Activated CD8-positive, alpha-beta memory T cell treated with anti-CD3 and anti-CD28 coated beads, Interleukin-2, amount 50 U/mL, for 4 hours (primary cell): ENCODE data around the gene ITGA7.

Experiments
- DNase-seq: peaks from one replicate; pipeline ENCODE4 v3.0.0-alpha.2; 2020

ITGA7 gene

DNA sequence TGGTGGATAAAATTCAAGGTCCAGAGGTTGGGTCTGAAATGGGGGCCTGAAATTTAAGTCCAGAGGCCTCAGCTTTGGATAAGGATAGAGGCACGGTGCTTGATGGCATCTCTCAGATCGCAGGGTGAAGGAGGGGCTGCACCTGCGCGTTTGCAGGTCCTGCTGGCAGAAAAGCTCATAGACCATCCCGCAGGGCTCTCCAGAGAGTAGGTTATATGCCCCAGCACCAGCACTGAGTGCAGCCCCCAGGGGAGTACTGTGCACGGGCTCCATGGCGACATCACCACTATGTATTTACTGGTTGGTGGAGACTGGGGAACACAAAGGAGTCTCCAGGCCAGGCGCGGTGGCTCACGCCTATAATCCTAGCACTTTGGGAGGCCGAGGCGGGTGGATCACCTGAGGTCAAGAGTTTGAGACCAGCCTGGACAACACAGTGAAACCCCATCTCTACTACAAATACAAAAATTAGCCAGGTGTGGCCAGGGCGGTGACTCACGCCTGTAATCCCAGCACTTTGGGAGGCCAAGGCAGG, 25.4 kb upstream of the ITGA7 start:
- DNase-seq = no peak

DNA sequence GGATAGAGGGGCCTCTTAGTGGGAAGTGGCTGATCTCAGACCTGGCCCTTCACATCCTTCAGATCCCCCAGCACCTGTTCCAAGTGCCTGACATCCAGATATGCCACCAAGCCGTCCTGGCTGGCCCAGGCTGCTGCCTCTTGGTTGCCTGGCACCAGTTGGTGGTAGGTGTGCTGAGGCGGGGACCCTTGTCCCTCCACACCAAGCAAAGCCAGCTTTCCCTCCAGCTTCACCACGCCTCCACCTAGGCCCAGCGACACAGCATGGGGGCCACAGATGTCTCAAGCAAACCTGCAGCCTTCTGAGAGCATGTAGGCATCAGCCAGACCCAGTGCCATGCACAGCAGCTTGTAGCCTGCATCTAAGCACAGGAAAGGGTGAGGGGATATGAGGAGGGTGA, 24.6 kb upstream of the ITGA7 start:
- DNase-seq = no peak

DNA sequence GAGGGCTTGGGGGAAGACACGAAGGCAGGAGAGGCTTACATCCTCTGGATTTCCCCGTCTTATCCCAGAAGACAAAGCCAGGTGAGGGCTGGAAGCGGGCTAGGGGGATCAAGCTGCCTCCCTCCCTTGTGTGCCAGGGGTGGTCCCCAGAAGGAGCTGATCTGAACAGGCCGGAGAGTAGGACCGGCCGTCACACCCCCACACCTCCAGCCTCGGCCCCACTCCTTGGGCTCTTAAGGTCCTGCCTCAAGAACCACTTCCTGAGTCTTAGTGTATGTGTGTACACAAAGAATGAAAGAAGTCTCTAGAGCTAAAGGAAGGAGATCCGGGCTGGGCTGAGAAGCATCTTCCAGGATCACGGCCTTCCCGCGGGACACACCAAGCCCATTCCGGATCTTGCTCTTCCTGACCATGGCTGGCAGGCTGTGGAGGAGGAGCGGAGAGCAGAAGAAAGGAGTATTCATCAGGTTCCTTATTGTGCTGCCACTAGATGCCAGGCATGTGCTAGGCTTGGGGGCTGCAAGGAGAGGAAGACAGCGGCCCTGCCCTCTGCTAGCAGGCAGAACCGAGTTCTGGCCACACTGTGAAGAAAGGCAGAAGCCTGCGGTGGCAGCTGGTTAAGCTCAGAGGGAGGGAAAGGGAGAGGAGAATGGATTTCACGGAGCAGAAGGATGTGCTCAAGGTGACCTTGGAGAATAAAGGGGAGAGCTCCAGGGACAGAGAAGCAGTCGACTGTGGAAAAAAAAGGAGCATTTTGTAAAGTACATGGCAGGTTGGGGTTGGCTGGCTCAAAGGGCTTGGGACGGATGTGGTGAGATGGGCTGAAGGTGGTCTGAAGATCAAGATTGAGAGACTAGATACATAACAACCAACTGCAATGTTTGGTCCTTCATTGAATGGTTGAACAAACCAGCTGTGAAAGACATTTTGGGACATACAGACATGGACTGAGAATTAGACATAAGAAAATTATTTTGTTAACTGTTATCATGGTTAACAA, 22.4 kb upstream of the ITGA7 start:
- peak; percentile 41 for DNase-seq

DNA sequence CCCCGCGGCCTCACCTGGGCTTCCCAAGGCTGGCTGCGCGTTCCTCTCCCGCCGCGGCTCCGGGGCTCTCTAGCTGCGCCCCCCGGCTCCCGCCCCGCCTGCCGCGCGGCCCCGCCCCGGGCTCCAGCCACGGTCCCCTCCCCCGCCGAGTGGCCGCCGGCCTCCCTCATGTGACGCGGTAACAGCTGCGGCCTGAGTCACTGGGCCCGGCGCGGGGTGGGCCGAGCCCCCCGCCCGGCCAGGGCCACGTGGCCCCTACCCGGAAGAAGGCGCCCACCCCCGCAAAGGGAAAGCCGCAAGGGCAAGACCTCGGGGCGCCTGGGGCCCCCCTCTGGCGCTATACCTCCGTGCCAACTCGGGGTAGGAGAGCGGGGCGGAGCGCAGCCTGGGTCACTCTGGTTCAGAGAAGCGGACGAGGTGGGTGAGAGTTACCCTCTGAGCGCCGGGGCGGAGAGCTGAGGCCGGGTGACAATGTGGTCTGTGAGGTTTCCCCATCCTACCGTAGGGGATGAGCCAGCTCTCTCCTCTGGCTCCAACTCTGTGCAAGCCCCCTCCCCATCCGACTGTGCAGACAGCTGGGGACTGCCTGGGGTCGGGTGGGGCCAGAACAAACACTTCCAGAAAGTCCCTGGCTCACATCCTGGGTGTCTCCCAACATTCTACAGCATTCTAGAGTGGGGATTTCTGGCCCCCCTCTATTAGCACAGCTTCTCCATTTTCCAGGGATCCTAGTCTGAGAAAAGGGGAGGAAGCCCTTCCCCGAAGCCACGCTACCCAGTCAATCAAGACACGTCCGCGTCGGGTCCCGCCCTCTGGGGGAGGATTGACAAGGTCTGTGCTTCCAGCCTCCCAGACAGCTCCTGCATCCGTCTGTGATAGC, 21.5 kb upstream of the ITGA7 start, which contains the start of gene CD63:
TSS of gene CD63 (minus strand) at position 71 of the 880 bp plus-strand sequence. CDS start 668 bp downstream, outside the sequence.
- peak; percentile 74 for DNase-seq

DNA sequence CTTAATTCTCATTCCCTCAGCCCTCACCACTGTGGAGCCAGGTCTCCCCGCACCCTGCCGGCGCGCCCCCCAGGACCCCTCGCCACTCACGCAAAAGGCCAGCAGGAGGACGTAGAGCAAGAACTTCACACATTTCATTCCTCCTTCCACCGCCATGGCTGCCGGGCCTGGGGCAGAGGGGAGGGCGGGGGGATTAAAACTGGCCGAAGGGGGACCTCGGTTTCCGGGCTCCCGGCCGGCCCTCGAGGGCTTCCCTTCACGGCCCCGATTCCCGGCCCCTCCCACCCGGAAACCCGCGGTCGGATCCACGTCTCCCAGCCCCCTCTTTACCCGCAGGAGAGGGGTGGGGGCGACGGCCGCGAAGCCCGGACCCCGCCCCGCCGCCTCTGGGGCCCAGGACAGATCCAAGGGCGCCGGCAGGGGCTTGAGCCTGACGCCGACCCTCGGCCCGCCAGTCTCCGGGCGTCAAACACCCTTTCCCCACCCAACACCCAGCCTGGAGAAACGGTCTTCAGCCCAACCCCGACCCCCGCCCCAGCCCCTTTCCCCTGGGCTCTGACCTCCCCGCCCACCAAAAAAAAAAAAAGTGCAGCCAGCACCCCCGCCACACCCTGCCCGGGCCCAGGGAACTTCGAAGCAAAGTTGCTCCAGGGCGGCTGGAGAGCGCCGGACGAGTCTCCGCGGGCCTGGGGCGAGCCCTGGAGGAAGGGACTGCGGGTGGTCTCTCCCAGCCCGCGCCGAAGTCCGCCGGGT, 20.7 kb upstream of the ITGA7 start:
- DNase-seq = no peak

DNA sequence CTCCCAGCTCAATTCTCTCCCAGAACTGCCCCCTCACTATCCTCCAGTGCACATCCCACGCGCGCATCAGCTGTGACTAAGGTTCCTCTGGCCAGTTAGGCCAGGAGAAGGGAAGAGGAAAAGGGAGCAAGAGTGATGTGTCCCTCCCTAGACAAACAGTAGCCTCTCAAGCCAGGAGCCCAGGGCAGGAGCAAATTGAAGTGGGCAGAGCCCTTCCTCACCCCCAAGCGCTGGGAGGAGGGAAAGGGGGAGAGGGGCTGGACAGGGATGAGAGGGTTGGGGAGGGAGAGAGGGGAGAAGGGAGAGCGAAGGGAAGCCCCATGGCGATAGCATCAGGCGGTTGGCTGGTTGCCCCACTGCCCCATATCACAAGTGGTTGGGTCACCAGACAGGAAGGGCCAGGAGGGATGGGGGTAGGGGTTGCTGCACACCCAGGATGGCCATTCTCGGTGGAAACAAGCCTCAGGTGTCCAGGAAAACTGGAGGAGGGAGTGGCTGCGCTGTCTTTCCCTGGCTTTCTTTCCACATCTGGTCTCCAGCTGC, 20.0 kb upstream of the ITGA7 start:
- DNase-seq = no peak

DNA sequence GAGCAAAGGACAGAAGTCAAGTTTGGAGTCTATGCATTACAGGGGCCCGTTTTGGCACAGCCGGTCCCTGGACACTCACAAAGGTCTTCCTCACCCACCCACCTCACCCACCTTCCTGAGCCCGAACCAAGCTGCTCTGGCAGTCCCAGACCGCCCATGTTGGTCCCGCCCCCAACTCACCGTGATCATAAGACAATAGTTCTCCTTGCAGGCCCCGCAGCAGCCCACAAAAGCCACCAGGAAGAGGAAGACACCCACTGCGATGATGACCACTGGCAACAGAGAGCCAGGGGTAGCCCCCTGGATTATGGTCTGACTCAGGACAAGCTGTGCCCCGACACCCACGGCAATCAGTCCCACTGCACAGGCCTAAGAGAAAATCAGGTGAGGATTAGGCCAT, 19.3 kb upstream of the ITGA7 start:
- DNase-seq = no peak

DNA sequence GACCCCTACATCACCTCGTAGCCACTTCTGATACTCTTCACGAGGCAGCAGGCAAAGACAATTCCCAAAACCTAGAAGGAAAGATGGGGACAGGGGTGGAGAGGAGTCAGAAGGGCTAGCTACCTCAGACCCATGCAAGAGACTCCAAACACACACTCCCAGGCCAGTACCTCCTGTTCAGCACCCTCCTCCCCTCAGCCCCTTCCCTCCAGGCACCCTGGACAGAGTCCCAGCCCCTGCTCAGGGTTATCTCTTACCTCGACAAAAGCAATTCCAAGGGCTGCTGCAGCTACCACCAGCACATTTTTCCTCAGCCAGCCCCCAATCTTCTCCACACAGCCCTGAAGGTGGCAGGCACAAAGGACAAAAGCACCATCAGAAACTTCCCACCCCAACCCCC, 17.9 kb upstream of the ITGA7 start:
- no peak for DNase-seq

DNA sequence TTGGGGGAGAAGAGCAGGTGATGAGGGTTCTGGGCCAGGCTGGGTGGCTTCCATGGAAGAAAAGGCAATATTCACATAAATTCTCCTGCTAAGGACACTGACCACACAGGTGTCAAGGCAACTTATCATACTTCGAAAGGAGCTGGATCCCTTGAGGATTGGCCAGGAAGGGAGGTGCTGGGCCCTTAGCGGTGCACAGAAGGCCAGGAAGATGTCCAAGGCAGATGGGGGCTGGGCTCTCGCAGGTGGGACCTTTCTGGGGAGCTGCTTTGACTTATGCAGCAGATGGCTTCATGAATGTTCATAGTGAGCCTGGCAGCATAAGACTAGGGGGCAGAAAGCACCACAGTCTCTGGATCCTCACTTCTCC, 17.2 kb upstream of the ITGA7 start:
- no peak for DNase-seq

DNA sequence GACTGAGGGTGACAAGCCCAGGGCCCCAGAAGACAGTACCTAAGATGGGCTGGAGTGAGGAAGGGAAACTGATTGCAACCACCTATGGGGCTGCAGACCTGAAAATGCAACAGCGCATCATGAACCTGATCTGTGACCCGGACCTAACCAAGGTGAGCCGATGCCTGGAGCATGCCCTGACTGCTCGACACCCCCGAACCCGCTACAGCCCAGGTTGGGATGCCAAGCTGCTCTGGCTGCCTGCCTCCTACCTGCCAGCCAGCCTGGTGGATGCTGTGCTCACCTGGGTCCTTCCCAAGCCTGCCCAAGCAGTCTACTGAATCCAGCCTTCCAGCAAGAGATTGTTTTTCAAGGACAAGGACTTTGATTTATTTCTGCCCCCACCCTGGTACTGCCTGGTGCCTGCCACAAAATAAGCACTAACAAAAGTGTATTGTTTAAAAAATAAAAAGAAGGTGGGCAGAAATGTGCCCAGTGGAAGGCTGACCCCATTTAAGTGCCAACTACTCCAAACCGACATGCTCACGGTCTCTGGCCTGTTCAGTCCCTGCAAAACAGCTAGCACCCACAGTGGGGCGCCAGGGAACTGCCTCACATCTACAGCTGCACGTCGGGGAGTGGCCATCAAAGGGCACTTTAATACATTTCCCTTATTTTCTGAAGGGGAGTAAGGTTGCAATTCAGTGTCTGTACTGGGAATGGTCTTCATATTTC, 16.7 kb upstream of the ITGA7 start:
- DNase-seq = peak; percentile 63

DNA sequence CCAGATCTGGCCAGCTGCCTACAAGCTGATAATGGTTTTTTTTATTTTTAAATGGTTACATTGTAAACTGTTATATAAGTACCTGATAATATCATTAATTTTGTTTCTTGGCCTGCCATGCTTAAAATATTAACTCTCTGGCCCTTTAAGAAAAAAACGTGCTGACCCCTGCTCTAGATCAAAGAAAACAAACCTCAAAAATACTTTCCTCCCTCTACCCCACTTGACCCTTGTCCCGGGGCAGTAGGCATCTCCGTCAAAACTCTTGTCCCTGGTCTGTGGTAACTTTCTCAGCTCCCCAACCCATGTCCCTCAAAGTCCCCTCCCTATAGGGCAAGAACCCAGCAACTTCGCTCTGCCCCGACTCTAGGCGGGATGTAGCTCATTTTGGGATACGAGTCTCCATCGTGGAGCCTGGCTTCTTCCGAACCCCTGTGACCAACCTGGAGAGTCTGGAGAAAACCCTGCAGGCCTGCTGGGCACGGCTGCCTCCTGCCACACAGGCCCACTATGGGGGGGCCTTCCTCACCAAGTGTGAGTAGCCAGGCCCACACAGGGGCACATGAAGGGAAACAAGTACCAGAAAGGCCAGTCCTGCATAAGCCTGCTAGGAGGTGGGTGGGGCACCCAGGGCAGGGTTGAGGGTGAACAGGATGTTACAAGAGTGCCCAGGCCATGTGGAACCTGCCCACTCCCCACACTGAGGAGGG, 16.0 kb upstream of the ITGA7 start:
- DNase-seq = no peak

DNA sequence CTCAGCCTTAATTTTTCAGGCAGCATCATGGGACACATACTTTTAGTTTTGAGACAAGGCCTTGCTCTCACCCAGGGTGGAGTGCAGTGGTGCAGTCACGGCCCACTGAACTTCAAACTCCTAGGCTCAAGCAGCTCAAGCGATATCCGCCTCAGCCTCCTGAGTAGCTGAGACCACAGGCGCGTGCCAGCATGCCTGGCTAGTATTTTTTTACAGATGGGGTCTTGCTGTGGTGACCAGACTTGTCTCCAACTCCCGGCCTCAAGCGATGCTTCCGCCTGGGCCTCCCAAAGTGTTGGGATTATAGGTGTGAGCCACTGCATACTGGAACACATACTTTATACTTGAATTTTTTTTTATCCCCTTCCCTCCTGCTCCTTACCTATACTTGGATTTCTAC, 15.2 kb upstream of the ITGA7 start:
- no peak for DNase-seq

DNA sequence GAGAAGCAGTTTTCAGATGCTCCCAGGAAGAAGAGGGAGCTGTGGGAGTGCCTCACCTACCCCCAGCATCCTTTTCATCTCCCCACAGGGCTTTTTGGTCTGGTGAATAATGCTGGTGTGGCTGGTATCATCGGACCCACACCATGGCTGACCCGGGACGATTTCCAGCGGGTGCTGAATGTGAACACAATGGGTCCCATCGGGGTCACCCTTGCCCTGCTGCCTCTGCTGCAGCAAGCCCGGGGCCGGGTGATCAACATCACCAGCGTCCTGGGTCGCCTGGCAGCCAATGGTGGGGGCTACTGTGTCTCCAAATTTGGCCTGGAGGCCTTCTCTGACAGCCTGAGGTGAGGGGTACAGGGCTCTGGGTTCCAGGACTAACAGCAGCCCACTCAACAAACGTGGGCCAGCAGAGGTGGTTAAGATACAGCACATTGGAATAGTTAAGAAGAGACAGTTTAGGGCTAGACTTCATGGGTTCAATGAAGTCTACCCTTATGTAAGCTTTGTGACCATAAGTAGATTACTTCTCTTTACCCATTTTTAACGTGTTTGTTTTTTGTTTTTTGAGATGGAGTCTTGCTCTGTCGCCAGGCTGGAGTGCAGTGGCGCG, 14.0 kb upstream of the ITGA7 start:
- no peak for DNase-seq

DNA sequence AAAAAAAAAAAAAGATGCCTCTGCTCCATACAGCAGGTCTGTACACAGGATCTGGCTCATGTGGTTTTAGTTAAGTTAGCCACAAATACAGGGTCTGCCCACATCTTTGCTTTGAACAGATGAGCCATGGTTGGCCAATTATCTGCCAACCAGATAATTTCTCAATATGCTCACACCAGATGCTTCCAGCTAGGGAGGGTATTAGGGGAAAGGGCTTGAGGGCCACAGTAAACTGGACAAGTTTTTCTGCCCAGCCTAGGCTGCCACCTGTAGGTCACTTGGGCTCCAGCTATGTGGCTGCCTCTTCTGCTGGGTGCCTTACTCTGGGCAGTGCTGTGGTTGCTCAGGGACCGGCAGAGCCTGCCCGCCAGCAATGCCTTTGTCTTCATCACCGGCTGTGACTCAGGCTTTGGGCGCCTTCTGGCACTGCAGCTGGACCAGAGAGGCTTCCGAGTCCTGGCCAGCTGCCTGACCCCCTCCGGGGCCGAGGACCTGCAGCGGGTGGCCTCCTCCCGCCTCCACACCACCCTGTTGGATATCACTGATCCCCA, 13.3 kb upstream of the ITGA7 start:
- no peak for DNase-seq

DNA sequence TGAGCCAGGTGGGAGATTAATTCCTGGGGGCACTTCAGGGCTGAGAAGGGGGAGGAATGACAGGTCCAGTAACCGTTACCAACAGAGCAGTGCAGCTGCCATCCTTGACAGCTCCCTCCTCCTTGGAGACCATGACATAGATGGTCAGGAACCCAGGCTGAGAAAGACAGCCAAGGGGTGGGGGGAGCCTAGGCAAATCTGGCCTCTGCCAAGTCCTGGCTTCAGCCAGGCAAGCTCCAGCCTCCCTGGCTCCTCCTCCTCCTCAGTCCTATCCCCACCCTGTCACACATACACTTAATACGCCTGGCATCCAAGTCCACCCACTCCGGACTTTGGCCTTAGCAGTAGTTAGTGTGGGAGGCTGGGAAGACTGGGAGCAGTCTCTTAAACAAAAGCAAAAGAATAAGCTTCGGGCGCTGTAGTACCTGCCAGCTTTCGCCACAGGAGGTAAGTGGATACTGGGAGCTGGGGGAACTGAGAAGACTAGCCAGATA, 12.4 kb upstream of the ITGA7 start, which contains the start of gene RDH5:
TSS of gene RDH5 (plus strand) at position 323 of the 494 bp plus-strand sequence. CDS start 792 bp downstream, outside the sequence.
- no peak for DNase-seq

DNA sequence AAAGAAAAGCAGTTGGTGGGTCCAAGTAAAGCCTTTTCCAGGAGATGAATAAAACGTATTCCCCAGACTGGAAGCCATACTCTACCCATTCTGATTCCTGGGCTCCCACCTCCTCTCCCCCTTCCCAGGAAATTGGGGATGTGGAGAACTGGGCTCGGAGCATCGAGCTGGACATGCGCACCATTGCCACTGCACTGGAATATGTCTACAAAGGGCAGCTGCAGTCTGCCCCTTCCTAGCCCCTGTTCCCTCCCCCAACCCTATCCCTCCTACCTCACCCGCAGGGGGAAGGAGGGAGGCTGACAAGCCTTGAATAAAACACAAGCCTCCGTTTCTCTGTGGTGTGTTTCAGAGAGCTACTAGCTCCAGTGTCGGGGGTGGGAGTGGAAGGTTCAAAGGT, 11.7 kb upstream of the ITGA7 start:
- no peak for DNase-seq

DNA sequence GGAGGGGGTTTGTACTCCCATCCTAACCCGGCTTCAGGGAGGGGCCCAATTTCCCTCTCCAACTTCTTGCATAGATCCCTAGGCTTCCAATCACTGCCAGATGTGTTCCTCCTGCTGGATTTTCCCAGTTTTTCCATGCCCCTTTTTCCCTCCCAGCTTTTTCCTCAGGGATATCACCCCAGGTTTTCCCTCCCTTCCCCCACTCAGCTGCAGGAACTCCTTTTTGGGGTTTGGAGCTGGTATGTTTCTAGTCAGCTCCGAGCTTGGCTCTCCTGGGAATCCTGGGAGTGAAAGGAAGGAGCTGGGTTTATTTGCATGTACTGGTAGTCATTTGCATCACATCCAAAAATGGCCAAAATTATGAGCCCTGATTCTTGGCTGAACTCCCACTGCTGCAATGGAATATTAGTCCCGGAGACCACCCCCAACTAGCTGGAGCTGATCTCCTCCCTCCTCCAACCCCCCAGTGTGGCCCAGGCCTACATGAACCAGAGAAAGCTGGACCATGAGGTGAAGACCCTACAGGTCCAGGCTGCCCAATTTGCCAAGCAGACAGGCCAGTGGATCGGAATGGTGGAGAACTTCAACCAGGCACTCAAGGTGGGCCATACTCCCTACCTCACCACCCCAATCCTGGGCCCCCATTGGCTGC, 11.0 kb upstream of the ITGA7 start:
- no peak for DNase-seq

DNA sequence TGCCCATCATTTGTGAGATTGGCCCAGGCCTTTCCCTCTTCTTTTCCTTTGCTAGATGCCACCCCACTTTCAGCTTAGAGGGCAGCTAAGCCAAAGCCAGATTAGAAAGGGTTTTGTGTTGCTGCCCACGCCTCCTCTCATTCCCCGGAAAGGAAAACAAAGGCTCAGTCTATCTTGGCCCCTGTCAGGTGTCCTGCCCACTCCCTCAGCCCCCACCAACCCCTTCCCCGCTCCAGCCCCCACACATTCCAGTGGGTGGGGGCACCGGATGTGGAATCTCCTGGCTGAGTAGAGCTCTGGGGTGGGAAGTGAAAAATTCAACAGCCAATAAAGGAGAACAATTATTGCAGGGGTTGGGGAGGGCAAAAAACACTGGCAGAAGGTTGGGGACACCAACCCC, 10.3 kb upstream of the ITGA7 start:
- no peak for DNase-seq
